ENCODE data around the gene CSNK1G1.

- TF ChIP-seq POLR2A (IDR thresholded peaks at IDR 0.05) (no peak), CTCF (IDR thresholded peaks at IDR 0.05) (no peak)
These were observed 106.6 kb downstream of the CSNK1G1 start for GRCh38 chr15:64249406-64249805.
